GM12875 (cell line): ENCODE measurements around the gene OPRL1.

ENCODE experiments used
- H3K4me3 ChIP-seq: one replicate; pipeline ENCODE4 v1.5.1; 2011; ENCODE audit warnings: low read depth, low read length, control low read depth
- TF ChIP-seq, protein P1 (sequence below): IDR thresholded peaks from 2 replicates; pipeline ENCODE4 v1.5.1; 2011; ENCODE audit warnings: low read depth, mild to moderate bottlenecking, control low read depth, inconsistent platforms, low read length, moderate library complexity, borderline replicate concordance; ENCODE audit not compliant: insufficient read depth

Gene OPRL1

DNA sequence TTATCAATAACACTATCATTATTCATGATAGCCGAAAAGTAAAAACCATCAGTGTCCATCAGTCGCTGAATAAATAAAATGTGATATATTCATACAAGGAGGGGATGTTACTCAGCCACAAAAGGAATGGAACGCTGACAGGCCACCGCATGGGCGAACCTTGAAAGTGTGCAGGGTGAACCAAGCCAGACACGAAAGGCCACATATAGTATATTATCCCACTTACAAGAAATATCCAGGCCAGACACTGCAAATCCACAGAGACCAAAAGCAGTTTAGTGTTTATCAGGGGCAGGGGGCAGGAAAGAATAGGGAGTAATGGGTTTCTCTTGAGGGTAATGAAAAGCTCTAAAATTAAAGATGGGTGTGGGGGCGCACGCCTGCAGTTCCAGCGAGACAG lies 36.1 kb upstream of the OPRL1 start:
- TF ChIP-seq, protein P1, sequence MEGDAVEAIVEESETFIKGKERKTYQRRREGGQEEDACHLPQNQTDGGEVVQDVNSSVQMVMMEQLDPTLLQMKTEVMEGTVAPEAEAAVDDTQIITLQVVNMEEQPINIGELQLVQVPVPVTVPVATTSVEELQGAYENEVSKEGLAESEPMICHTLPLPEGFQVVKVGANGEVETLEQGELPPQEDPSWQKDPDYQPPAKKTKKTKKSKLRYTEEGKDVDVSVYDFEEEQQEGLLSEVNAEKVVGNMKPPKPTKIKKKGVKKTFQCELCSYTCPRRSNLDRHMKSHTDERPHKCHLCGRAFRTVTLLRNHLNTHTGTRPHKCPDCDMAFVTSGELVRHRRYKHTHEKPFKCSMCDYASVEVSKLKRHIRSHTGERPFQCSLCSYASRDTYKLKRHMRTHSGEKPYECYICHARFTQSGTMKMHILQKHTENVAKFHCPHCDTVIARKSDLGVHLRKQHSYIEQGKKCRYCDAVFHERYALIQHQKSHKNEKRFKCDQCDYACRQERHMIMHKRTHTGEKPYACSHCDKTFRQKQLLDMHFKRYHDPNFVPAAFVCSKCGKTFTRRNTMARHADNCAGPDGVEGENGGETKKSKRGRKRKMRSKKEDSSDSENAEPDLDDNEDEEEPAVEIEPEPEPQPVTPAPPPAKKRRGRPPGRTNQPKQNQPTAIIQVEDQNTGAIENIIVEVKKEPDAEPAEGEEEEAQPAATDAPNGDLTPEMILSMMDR = no peak

DNA sequence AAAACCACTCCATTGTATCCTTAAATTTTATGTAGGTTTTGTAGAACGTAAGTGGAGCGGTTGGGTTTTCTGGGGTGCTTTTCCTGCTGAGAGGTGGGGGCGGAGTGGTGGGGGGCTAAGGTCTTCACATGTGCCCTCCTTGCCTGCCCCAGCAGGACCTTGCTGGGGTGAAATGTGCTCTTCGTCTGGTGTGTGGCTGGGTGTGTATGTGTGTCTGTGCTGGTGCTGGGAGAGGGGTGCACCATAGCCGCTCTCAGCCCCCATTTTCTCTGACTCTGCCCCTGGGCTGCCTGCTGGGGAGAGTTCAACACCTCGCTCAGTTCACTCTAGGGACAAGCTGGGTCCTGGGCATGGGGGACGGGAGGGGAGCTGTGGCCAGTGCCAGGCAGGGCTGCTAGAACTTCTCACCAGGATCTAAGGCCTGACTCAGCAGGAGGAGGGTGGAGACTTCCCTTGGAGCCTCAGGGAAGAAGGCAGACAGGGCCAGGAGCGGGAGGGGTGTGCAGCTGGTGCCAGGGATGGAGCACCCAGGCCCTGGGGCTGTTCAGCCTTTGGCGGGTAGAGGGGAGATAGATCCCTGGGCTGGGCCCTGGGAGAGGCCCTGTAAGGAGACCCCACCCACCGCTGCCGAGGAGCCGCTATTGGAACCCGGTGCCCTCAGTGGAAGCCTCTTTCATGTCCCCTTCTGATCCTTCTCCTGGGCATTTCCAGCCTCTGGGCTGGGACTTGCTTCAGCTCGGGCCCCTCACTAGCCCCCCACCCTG lies 35.2 kb upstream of the OPRL1 start:
- TF ChIP-seq, protein P1 = no peak
- no peak overlapping the region for H3K4me3 ChIP-seq

More for the DNA sequence above, 36.1 kb upstream of the OPRL1 start:
- no peak overlapping the region for H3K4me3 ChIP-seq

DNA sequence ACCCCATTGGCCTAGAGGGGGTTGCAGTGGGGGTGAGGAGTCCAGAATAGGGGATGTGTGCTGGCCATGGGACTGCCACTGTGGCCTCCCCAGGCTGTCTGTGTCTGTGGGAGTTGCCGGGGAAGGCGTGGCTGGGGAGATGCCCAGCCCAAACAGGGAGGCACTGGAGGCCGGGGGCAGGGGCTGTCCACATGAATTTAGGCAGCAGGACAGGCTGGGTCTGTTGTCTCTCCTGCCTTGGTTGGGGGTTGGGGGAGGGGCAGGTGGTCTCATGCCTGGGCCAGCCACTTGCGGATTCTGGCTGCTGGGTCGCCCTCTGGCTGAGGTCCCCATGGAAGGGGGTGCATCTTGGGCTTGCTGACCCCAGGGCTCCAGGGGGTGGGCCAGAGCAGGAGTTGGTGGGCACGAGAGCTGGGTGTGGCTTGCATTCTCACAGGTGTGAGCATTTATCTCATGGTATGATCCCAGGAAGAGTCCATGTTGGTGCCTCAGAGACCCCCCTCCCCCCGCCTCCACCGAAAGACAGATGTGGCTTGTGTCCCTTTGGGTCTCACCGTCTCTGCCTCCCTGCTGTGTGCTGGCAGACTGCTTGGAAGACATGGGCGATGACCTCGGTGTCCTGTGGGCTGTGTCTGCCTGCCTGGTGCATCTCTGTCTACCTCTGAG lies 34.4 kb upstream of the OPRL1 start:
- H3K4me3 ChIP-seq = no peak overlapping the region

DNA sequence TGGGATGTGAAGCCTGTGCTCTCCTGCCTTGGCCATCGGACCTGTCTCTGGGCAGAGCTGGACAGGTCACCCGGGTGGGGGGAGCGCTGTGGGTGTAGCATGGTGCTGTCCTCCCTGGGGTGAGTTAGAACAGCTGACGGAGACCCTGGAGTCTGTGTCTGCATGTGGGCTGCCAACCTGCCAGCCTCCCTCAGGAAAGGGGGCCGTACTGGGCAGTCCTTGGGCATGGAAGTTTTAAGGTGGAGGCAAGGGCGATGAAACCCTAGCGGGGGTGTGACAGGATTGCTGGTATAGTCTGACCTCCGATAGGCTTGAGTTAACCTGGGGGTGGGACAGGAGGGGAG lies 32.9 kb upstream of the OPRL1 start:
- TF ChIP-seq, protein P1 = no peak
- no peak overlapping the region for H3K4me3 ChIP-seq

More for the DNA sequence above, 34.4 kb upstream of the OPRL1 start:
- TF ChIP-seq, protein P1 = no peak

DNA sequence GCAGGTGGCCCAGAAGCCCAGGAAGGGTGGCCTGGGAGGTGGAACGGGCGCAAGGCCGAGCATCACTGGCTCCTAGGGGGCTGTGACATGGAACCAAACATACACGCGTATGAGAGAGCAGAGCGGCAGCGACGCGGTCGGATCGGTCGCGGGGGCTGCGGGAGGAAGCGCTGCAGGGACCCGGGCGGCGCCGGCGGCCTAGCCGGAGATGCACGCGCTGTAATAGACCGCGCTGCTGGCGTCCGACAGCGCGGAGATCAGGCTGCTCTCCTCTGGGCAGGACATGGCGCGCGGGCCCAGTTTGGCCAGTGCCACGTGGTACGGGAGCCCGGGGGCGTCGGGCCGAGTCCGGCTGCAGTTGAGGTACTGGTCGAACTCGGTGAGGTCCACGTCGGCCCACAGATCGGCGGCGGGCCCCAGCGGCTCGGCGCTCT lies 31.9 kb upstream of the OPRL1 start:
- no peak overlapping the region for H3K4me3 ChIP-seq
- TF ChIP-seq, protein P1 = no peak

DNA sequence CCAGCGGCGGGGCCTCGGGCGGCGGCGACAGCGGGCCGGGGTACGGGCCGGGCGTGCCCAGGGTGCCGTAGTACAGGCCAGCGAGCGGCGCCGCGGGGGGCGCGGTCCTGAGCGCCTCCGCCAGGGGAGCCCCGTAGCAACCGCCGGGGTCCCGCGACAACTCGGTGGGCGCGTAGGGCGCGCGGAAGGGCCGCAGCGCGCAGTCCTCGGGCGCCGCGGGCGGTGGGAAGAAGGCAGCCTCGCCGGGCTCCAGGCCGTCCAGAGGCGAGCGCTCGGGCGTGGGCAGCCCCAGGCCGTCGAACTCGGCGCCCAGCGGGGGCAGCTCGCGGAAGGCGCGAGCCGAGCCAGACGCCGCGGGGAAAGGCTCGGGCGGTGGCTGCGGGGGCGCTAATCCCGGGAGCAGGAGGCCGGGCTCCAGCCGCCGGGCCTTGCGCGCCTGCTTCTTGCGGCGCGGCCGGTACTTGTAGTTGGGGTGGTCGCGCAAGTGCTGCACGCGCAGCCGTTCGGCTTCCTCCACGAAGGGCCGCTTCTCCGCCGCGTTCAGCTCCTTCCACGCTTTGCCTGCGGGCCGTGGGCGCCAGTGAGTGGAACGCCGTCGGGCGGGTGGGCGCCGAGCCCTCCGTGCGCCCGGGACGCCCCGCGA lies 31.4 kb upstream of the OPRL1 start:
- no peak overlapping the region for H3K4me3 ChIP-seq
- TF ChIP-seq, protein P1 = no peak
